WTC11 (cell line): ENCODE measurements around the gene CCDC175. TPM values are rescaled to one million over a fixed set of nuclear protein-coding genes. Genes with fewer than 3 reads are reported as not detected.

Experiments used
- ATAC-seq: fragments of 200-7000 bp; cut with Tn5 transposase; 2 replicates; pipeline ENCODE4 v1.10.0; 2021; ENCODE audit warnings: mild to moderate bottlenecking, moderate library complexity
- CTCF ChIA-PET: fragments of 300-600 bp; sonication (Branson Sonifier 250); formaldehyde crosslinking; loops from one replicate; lab custom pipeline; 2021; ENCODE audit warnings: antibody characterized with exemption; lab: Charles Lee
- POLR2A ChIA-PET: fragments of 350-600 bp; sonication (Branson Sonifier 250); formaldehyde crosslinking; loops from one replicate; lab custom pipeline; 2021; ENCODE audit warnings: antibody characterized with exemption; lab: Charles Lee
- DNase-seq: peaks from one replicate; pipeline ENCODE4 v3.0.0; 2021; ENCODE audit warnings: low spot score
- H3K27ac Mint-ChIP-seq: 2 replicates; pipeline ENCODE4 v1.8.0; 2021; ENCODE audit warnings: mixed read lengths
- H3K27me3 Mint-ChIP-seq: 2 replicates; pipeline ENCODE4 v1.8.0; 2021; ENCODE audit warnings: low read depth, mild to moderate bottlenecking, moderate library complexity, mixed read lengths
- H3K36me3 Mint-ChIP-seq: 2 replicates; pipeline ENCODE4 v1.8.0; 2021; ENCODE audit warnings: mixed read lengths
- H3K4me1 Mint-ChIP-seq: 2 replicates; pipeline ENCODE4 v1.8.0; 2022; ENCODE audit warnings: mixed read lengths
- H3K4me3 Mint-ChIP-seq: 2 replicates; pipeline ENCODE4 v1.8.0; 2021; ENCODE audit warnings: mild to moderate bottlenecking, moderate library complexity, mixed read lengths
- H3K9me3 Mint-ChIP-seq: 2 replicates; pipeline ENCODE4 v1.8.0; 2021; ENCODE audit warnings: mixed read lengths
- CREB1 ChIP-seq: sonication (generic); formaldehyde crosslinking; IDR thresholded peaks from 2 replicates; pipeline ENCODE4 v1.8.0; 2023; ENCODE audit warnings: mild to moderate bottlenecking, missing genetic modification reagents
- FOXJ3 ChIP-seq: sonication (generic); formaldehyde crosslinking; IDR thresholded peaks from 2 replicates; pipeline ENCODE4 v1.9.0; 2021; ENCODE audit warnings: missing genetic modification reagents, mild to moderate bottlenecking, borderline replicate concordance
- GRHL2 ChIP-seq: fragments of 250-450 bp; sonication (Bioruptor Pico); IDR thresholded peaks from 2 replicates; pipeline ENCODE4 v1.8.0; 2022; ENCODE audit warnings: mild to moderate bottlenecking, moderate library complexity; ENCODE audit not compliant: insufficient replicate concordance, severe bottlenecking
- GTF2I ChIP-seq: fragments of 250-450 bp; sonication (Bioruptor Pico); conservative IDR thresholded peaks from 2 replicates; pipeline ENCODE4 v1.4.0; 2021; ENCODE audit warnings: mild to moderate bottlenecking
- IRF2 ChIP-seq: sonication (generic); formaldehyde crosslinking; IDR thresholded peaks from 2 replicates; pipeline ENCODE4 v1.8.0; 2022; ENCODE audit warnings: low read depth, missing genetic modification reagents, borderline replicate concordance
- MYBL2 ChIP-seq: sonication (generic); formaldehyde crosslinking; IDR thresholded peaks from 2 replicates; pipeline ENCODE4 v1.8.1; 2023; ENCODE audit warnings: mild to moderate bottlenecking, moderate library complexity, missing genetic modification reagents
- NFYB ChIP-seq: sonication (generic); formaldehyde crosslinking; conservative IDR thresholded peaks from 2 replicates; pipeline ENCODE4 v1.8.0; 2022; ENCODE audit warnings: low read depth, missing genetic modification reagents
- PRRX2 ChIP-seq: fragments of 250-450 bp; sonication (Bioruptor Pico); IDR thresholded peaks from 2 replicates; pipeline ENCODE4 v1.8.0; 2021; ENCODE audit warnings: mild to moderate bottlenecking
- RORB ChIP-seq: fragments of 250-450 bp; sonication (Bioruptor Pico); IDR thresholded peaks from 2 replicates; pipeline ENCODE4 v1.9.0; 2021; ENCODE audit warnings: mild to moderate bottlenecking
- TCF7 ChIP-seq: sonication (generic); formaldehyde crosslinking; IDR thresholded peaks from 2 replicates; pipeline ENCODE4 v1.8.0; 2022; ENCODE audit warnings: mild to moderate bottlenecking, low read depth, missing genetic modification reagents, moderate library complexity
- ZNF138 ChIP-seq: sonication (generic); formaldehyde crosslinking; conservative IDR thresholded peaks from 2 replicates; pipeline ENCODE4 v1.8.1; 2022; ENCODE audit warnings: mild to moderate bottlenecking, moderate library complexity, missing genetic modification reagents
- ZNF232 ChIP-seq: sonication (generic); formaldehyde crosslinking; IDR thresholded peaks from 2 replicates; pipeline ENCODE4 v1.8.0; 2022; ENCODE audit warnings: mild to moderate bottlenecking, missing genetic modification reagents
- ZNF317 ChIP-seq: sonication (generic); formaldehyde crosslinking; IDR thresholded peaks from 2 replicates; pipeline ENCODE4 v1.8.1; 2023; ENCODE audit warnings: low read depth, mild to moderate bottlenecking, moderate library complexity, missing genetic modification reagents, borderline replicate concordance
- ZNF416 ChIP-seq: fragments of 250-450 bp; sonication (Bioruptor Pico); IDR thresholded peaks from 2 replicates; pipeline ENCODE4 v1.9.0; 2021; ENCODE audit warnings: mild to moderate bottlenecking, inconsistent platforms
- total RNA-seq: library from RNA; stranded (reverse); gene quantifications from 3 replicates; pipeline ENCODE4 v1.2.3, GENCODE V29; 2021
- TF ChIP-seq, protein P1 (sequence below): sonication (generic); formaldehyde crosslinking; IDR thresholded peaks from 2 replicates; pipeline ENCODE4 v1.8.1; 2023; ENCODE audit warnings: mild to moderate bottlenecking, missing genetic modification reagents, borderline replicate concordance
- TF ChIP-seq, protein P2 (sequence below): sonication (generic); formaldehyde crosslinking; IDR thresholded peaks from 2 replicates; pipeline ENCODE4 v1.8.0; 2022; ENCODE audit warnings: mild to moderate bottlenecking, missing genetic modification reagents
- TF ChIP-seq, protein P3 (sequence below): sonication (generic); formaldehyde crosslinking; IDR thresholded peaks from 2 replicates; pipeline ENCODE4 v1.8.0; 2022; ENCODE audit warnings: mild to moderate bottlenecking, missing genetic modification reagents
- TF ChIP-seq, protein P4 (sequence below): sonication (generic); formaldehyde crosslinking; IDR thresholded peaks from 2 replicates; pipeline ENCODE4 v1.8.1; 2023; ENCODE audit warnings: mild to moderate bottlenecking, missing genetic modification reagents
- TF ChIP-seq, protein P5 (sequence below): sonication (generic); formaldehyde crosslinking; conservative IDR thresholded peaks from 2 replicates; pipeline ENCODE4 v1.8.1; 2022; ENCODE audit warnings: mild to moderate bottlenecking, missing genetic modification reagents
- TF ChIP-seq, protein P6 (sequence below): sonication (generic); formaldehyde crosslinking; IDR thresholded peaks from 2 replicates; pipeline ENCODE4 v1.8.0; 2023; ENCODE audit warnings: missing genetic modification reagents, mild to moderate bottlenecking, borderline replicate concordance
- TF ChIP-seq, protein P7 (sequence below): sonication (generic); formaldehyde crosslinking; IDR thresholded peaks from 2 replicates; pipeline ENCODE4 v1.8.0; 2023; ENCODE audit warnings: missing genetic modification reagents

The CCDC175 gene
- total RNA-seq, 1 experiment from 2014 or later: not detected

DNA sequence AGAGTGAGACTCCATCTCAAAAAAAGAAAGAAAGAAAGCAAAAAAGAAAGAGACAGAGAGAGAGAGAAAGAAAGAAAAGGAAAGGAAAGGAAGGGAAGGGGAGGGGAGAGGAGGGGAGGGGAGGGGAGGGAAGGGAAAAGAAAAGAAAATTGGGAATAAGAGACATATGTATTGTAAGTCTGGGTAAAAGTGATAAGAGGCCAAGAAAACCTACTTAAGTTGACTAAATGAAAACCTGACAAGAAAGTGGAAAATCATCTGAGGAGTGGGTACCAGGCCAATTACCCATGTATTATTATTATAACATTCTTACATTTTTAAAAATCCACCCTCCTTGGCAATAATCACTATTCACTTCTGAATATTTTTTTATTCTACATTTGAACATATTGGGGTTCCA is 46.3 kb downstream of the CCDC175 start:
- Mint-ChIP-seq H3K36me3 (no peaks in the 10 kb centered on the region), H3K4me1 (no peaks in the 10 kb centered on the region), H3K27me3 (no peaks in the 10 kb centered on the region), H3K4me3 (no peak overlapping the region), H3K27ac (no peak overlapping the region), H3K9me3 (peaks cover 6% of the 10 kb centered on the region)
- DNase-seq: no peak
- POLR2A ChIA-PET: no interaction called here
- CTCF ChIA-PET: no interaction called here
- no peak for ATAC-seq
- TF ChIP-seq, protein P1, sequence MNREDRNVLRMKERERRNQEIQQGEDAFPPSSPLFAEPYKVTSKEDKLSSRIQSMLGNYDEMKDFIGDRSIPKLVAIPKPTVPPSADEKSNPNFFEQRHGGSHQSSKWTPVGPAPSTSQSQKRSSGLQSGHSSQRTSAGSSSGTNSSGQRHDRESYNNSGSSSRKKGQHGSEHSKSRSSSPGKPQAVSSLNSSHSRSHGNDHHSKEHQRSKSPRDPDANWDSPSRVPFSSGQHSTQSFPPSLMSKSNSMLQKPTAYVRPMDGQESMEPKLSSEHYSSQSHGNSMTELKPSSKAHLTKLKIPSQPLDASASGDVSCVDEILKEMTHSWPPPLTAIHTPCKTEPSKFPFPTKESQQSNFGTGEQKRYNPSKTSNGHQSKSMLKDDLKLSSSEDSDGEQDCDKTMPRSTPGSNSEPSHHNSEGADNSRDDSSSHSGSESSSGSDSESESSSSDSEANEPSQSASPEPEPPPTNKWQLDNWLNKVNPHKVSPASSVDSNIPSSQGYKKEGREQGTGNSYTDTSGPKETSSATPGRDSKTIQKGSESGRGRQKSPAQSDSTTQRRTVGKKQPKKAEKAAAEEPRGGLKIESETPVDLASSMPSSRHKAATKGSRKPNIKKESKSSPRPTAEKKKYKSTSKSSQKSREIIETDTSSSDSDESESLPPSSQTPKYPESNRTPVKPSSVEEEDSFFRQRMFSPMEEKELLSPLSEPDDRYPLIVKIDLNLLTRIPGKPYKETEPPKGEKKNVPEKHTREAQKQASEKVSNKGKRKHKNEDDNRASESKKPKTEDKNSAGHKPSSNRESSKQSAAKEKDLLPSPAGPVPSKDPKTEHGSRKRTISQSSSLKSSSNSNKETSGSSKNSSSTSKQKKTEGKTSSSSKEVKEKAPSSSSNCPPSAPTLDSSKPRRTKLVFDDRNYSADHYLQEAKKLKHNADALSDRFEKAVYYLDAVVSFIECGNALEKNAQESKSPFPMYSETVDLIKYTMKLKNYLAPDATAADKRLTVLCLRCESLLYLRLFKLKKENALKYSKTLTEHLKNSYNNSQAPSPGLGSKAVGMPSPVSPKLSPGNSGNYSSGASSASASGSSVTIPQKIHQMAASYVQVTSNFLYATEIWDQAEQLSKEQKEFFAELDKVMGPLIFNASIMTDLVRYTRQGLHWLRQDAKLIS (CRISPR knock-in tag): no peak
- no peak for TF ChIP-seq PRRX2
- no peak for TF ChIP-seq MYBL2

DNA sequence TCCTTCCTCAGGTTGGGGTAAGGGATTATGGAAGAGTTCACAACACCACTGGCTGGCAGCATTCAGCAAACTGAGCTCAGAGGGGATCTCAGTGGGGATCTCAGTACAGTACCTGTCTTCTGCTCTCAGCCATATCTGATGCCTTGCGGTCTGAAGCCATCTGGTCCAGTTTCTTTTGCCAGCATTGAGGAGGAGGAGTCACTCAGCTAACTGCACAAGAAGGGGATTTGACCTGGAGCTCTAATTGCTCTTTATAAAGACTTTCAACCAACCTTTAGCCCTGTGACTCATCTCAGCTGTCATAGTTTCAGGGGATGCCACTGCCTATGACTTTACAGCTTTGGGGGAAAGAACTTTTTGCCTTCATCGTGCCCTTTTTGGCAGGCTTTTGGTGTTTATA is 47.4 kb downstream of the CCDC175 start:
- no peak for TF ChIP-seq NFYB (CRISPR knock-in tag)
- TF ChIP-seq TCF7: no peak
- no peak for TF ChIP-seq ZNF232 (CRISPR knock-in tag)
- TF ChIP-seq ZNF138 (CRISPR knock-in tag): no peak
- no peak for TF ChIP-seq MYBL2
- TF ChIP-seq, protein P2, sequence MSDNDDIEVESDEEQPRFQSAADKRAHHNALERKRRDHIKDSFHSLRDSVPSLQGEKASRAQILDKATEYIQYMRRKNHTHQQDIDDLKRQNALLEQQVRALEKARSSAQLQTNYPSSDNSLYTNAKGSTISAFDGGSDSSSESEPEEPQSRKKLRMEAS (CRISPR knock-in tag): no peak
- TF ChIP-seq, protein P3, sequence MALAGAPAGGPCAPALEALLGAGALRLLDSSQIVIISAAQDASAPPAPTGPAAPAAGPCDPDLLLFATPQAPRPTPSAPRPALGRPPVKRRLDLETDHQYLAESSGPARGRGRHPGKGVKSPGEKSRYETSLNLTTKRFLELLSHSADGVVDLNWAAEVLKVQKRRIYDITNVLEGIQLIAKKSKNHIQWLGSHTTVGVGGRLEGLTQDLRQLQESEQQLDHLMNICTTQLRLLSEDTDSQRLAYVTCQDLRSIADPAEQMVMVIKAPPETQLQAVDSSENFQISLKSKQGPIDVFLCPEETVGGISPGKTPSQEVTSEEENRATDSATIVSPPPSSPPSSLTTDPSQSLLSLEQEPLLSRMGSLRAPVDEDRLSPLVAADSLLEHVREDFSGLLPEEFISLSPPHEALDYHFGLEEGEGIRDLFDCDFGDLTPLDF: no peak
- TF ChIP-seq FOXJ3 (CRISPR knock-in tag): no peak
- TF ChIP-seq GTF2I (CRISPR knock-in tag): no peak
- no peak for TF ChIP-seq ZNF416
- no peak for TF ChIP-seq IRF2 (CRISPR knock-in tag)
- TF ChIP-seq, all 79 proteins: peak for 0
- POLR2A ChIA-PET: no interaction called here
- DNase-seq: no peak
- H3K36me3 Mint-ChIP-seq: no peaks in the 10 kb centered on the region
- CTCF ChIA-PET: interaction anchor here (1.0 to 1.7 kb wide), 2 partner anchors 22 to 47 kb away, joined by 7 to 8 read pairs; partner anchors contain the start of gene CCDC175
- H3K9me3 Mint-ChIP-seq: peaks cover 6% of the 10 kb centered on the region
- H3K27ac Mint-ChIP-seq: no peak overlapping the region; the same call in 1 of the 2 replicates
- H3K27me3 Mint-ChIP-seq: no peaks in the 10 kb centered on the region
- no peak overlapping the region for H3K4me3 Mint-ChIP-seq
- no peak for ATAC-seq
- H3K4me1 Mint-ChIP-seq: no peaks in the 10 kb centered on the region

DNA sequence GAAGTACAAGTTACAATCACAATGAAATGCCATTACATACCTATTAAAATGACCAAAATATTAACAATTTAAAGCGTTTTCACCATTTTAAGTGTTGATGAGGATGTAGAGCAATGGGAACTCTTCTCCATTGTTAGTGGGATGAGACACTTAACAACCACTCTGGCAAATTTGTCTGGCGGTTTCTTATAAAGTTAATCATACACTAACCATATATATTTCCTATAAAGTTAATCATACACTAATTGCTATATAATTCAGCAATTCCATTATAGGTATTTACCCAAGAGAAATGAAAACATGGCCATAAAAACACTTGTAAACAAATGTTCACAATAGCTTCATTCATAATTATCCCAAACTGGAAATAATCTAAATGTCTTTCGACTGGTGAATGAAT is 56.4 kb downstream of the CCDC175 start:
- ChIA-PET POLR2A (no interaction called here), CTCF (no interaction called here)
- ATAC-seq: no peak
- H3K4me3 Mint-ChIP-seq: no peak overlapping the region
- peaks cover 10% of the 10 kb centered on the region for H3K9me3 Mint-ChIP-seq
- no peak overlapping the region for H3K27ac Mint-ChIP-seq
- H3K4me1 Mint-ChIP-seq: no peaks in the 10 kb centered on the region
- no peak for DNase-seq
- no peaks in the 10 kb centered on the region for H3K36me3 Mint-ChIP-seq
- H3K27me3 Mint-ChIP-seq: no peaks in the 10 kb centered on the region; the same call in 1 of the 2 replicates
- TF ChIP-seq, protein P4, sequence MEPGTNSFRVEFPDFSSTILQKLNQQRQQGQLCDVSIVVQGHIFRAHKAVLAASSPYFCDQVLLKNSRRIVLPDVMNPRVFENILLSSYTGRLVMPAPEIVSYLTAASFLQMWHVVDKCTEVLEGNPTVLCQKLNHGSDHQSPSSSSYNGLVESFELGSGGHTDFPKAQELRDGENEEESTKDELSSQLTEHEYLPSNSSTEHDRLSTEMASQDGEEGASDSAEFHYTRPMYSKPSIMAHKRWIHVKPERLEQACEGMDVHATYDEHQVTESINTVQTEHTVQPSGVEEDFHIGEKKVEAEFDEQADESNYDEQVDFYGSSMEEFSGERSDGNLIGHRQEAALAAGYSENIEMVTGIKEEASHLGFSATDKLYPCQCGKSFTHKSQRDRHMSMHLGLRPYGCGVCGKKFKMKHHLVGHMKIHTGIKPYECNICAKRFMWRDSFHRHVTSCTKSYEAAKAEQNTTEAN (CRISPR knock-in tag): no peak
- no peak for TF ChIP-seq CREB1 (CRISPR knock-in tag)
- no peak for TF ChIP-seq ZNF317 (CRISPR knock-in tag)
- TF ChIP-seq, protein P5, sequence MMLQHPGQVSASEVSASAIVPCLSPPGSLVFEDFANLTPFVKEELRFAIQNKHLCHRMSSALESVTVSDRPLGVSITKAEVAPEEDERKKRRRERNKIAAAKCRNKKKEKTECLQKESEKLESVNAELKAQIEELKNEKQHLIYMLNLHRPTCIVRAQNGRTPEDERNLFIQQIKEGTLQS (CRISPR knock-in tag): no peak
- TF ChIP-seq IRF2 (CRISPR knock-in tag): no peak
- no peak for TF ChIP-seq GRHL2 (CRISPR knock-in tag)
- TF ChIP-seq, protein P6, sequence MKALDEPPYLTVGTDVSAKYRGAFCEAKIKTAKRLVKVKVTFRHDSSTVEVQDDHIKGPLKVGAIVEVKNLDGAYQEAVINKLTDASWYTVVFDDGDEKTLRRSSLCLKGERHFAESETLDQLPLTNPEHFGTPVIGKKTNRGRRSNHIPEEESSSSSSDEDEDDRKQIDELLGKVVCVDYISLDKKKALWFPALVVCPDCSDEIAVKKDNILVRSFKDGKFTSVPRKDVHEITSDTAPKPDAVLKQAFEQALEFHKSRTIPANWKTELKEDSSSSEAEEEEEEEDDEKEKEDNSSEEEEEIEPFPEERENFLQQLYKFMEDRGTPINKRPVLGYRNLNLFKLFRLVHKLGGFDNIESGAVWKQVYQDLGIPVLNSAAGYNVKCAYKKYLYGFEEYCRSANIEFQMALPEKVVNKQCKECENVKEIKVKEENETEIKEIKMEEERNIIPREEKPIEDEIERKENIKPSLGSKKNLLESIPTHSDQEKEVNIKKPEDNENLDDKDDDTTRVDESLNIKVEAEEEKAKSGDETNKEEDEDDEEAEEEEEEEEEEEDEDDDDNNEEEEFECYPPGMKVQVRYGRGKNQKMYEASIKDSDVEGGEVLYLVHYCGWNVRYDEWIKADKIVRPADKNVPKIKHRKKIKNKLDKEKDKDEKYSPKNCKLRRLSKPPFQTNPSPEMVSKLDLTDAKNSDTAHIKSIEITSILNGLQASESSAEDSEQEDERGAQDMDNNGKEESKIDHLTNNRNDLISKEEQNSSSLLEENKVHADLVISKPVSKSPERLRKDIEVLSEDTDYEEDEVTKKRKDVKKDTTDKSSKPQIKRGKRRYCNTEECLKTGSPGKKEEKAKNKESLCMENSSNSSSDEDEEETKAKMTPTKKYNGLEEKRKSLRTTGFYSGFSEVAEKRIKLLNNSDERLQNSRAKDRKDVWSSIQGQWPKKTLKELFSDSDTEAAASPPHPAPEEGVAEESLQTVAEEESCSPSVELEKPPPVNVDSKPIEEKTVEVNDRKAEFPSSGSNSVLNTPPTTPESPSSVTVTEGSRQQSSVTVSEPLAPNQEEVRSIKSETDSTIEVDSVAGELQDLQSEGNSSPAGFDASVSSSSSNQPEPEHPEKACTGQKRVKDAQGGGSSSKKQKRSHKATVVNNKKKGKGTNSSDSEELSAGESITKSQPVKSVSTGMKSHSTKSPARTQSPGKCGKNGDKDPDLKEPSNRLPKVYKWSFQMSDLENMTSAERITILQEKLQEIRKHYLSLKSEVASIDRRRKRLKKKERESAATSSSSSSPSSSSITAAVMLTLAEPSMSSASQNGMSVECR (CRISPR knock-in tag): no peak
- TF ChIP-seq, protein P7, sequence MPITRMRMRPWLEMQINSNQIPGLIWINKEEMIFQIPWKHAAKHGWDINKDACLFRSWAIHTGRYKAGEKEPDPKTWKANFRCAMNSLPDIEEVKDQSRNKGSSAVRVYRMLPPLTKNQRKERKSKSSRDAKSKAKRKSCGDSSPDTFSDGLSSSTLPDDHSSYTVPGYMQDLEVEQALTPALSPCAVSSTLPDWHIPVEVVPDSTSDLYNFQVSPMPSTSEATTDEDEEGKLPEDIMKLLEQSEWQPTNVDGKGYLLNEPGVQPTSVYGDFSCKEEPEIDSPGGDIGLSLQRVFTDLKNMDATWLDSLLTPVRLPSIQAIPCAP (CRISPR knock-in tag): no peak
- TF ChIP-seq RORB (CRISPR knock-in tag): no peak
- no peak for TF ChIP-seq ZNF138 (CRISPR knock-in tag)
